ENCODE measurements around the gene SF3A1.

DNA sequence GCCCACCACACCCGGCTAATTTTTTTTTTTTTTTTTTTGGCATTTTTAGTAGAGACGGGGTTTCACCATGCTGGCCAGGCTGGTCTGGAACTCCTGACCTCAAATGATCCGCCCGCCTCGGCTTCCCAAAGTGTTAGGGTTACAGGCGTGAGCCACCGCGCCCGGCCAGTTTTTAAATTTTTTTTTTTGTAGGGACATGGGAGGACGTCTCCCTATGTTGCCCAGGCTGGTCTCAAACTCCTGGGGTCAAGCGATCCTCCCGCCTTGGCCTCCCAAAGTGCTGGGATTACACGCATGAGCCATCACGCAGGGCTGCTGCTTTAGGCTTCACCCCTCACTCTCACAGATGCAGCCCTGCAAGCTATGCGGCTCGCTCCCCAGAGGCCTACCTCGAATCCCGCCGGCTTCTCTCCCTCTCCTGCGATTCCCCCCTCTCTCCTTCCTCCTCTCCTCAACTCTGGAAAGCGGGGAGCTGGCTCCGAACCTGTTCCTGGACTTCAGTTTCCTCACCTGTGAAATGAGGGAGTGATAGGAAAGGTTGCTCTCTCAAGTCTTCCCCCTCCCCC lies 1.0 kb upstream of the SF3A1 start:
- TF ChIP-seq POLR2A (IDR thresholded peaks at IDR 0.05; ENCODE audit: borderline replicate concordance, extremely low read depth, insufficient read depth, insufficient read length) (no peak), TCF7L2 (IDR thresholded peaks at IDR 0.05; ENCODE audit: borderline replicate concordance, extremely low read depth, insufficient read depth, insufficient read length) (no peak)
